GM18505 (cell line): ENCODE data around the gene DGCR6.
"Not testable (repeated sequence)": the region's sequence is repeated elsewhere in the genome, so short reads cannot be mapped to it uniquely, and the experiment has no call there.

Source experiments
- ATAC-seq: cut with Tn5 transposase; IDR thresholded peaks from one replicate; pipeline ENCODE4 v1.9.1; 2021; ENCODE audit not compliant: unreplicated experiment
- POLR2A ChIP-seq: IDR thresholded peaks from 4 replicates; pipeline ENCODE4 v1.6.1; 2011; ENCODE audit warnings: borderline replicate concordance; ENCODE audit not compliant: insufficient read depth, insufficient read length; ENCODE audit errors: extremely low read depth

The DGCR6 gene

DNA sequence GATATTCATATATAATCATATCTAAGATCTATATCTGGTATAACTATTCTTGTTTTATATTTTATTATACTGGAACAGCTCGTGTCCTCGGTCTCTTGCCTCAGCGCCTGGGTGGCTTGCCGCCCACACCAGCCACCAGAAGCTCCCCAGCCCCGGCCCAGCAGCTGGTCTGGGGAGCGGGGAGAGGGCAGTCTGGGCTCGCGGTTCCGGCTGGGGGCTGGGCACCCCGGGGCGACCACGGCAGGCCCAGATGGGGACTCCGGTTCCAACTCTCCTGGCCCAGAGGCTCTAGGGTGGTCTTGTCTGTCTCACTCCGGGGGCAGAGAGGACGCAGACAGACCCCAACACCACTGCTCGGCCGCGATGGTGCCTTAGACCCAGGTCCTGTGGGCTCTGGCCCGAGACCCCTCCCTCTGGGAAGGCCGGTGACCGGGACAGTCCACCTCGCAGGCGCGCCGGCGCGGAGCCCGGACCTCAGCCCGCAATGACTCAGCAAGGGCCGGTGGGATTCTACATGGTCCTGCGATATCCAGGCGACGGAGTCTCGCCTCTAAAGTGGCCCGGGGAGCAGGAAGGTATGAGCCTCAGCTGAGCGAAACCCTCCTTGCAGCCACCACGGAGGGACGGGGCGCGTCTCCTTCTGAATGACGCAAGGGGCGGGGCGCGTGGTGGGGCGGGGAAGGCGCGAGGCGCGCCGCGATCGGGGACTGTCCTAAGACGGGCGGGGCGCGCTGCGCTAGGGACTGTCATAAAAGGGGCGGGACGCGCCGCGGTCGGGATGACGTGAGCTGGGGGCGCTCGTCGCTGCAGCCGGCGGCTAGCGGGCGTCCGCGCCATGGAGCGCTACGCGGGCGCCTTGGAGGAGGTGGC is at the start of gene DGCR6:
TSS of gene DGCR6 (plus strand) at position 781 of the 870 bp plus-strand sequence. CDS start at position 836, 55 bp downstream.
- no peak for TF ChIP-seq POLR2A

DNA sequence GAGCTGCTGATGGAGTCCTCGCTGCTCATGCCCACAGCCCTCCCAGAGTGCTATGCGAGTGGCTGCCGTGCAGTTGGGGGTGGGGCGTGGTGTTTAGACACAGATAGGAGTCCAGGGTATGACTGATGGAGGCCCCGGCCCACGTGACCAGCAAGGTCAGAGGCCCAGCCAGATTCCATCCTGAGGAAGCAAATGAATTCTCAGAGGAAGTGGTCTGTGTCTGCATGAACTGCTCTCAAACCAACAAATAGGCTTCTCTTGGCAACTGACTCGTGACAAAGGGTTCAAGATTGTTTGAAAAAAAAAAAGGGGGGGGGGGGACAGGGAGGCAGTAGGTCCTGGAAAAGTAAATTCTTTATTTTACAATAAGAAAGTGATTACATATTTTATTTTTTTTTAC is 46.8 kb upstream of the DGCR6 start:
- not testable (repeated sequence) for ATAC-seq

More for the DNA sequence above, at the start of gene DGCR6:
- ATAC-seq, result peak; percentile 66

DNA sequence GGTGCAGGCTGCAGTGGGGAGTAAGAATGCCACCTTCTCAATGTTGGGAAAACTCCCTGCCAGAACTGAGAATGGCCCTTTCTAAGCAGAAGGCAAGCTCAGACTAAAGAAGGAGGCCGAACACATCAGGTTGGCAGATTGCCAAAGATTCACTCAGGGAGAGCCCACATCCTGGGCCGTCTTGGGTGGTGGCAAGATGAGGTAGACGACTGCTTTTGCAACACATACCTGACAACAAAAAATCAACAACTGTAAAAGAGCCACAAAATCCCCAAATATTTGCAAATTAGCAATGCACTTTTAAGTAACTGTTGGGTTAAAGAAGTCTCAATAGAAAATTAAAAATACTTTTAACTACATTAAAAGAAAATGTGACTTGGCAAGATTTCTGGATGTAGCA is 24.9 kb upstream of the DGCR6 start:
- not testable (repeated sequence) for ATAC-seq

DNA sequence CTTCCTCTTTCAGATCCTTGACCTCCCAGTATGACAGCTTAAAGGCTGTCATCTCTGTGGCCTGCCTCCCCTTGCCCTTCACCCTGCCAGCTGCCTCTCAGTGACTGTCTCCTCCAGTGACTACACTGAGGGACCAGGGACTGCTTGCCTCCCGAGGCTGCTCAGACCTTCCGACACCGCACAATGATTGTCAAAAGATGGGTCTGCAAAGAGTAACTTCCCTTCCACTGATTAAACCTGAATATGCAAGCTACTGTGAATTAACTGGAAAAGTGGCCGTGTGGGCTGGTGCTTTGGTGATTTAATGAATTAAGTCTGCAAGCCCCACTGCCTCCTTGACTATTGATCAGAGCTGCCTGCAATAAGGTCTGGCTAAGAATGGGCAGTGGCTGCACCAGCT is 21.7 kb upstream of the DGCR6 start:
- not testable (repeated sequence) for ATAC-seq

DNA sequence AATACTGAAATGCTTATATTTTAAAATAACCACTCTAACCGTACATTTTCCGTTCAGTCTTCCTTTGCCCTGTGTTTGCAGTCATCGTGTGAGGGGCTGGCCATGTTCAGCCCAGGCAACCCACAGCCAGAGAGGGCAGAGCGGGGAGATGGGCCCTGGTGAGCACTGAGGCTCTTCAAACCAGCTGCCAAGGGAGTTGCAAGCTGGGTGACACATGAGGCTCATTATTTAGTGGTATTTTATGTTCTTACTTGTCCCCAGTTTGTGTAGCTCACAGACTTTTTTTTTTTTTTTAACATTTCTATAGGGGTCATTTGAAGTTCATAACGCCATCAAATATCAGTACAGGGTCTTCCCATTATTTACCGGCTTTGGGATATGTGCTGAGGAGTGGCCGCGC is 18.0 kb upstream of the DGCR6 start:
- no peak for TF ChIP-seq POLR2A
- ATAC-seq, result no peak

DNA sequence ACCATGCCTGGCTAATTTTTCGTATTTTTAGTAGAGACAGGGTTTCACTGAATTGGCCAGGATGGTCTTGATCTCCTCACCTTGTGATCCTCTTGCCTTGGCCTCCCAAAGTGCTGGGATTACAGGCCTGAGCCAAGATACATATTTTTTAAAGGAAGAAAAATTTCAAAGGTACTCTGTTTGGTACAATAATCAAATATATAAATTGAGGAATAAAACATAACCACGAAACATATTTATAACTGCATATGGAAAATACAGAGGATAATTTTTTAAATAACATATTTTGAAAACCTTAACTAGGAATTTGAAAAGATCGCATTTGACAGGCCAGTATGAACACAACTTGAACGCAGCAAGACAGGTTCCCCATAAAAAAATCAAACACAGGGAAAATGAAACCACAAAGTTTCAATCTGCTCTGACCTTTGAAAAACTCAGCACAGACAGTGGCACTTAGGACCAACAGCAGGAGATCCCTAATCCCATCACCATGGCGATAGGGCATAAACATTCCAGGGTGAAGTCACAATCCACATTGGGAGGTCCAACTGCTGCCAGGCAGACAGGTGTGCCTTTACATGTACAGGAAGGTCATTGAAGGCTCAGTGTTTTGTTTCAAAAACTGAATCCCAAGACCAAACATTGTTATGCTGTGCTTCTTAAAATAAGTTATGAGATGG is 15.5 kb upstream of the DGCR6 start:
- ATAC-seq, result not testable (repeated sequence)

DNA sequence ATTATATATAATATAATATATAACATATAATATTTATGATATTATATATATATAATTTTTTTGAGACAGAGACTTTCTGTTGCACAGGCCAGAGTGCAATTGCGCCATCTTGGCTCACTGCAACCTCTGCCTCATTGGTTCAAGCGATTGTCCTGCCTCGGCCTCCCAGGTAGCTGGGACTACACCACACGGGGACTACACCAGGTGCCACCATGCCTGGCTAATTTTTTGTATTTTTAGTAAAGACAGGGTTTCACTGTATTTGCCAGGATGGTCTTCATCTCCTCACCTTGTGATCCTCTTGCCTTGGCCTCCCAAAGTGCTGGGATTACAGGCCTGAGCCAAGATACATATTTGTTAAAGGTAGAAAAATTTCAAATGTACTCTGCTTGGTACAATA is 12.3 kb upstream of the DGCR6 start:
- not testable (repeated sequence) for ATAC-seq

DNA sequence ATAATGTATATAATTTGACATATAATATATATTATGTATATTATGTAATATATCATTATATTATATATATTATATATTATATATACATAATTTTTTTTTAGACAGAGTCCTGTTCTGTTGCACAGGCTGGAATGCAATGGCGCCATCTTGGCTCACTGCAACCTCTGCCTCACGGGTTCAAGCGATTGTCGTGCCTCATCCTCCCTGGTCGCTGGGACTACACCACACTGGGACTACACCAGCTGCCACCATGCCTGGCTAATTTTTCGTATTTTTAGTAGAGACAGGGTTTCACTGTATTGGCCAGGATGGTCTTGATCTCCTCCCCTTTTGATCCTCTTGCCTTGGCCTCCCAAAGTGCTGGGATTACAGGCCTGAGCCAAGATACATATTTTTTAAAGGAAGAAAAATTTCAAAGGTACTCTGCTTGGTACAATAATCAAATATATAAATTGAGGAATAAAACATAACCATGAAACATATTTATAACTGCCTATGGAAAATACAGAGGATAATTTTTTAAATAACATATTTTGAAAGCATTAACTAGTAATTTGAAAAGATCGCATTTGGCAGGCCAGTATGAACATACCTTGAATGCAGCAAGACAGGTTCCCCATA is 10.0 kb upstream of the DGCR6 start:
- not testable (repeated sequence) for ATAC-seq

DNA sequence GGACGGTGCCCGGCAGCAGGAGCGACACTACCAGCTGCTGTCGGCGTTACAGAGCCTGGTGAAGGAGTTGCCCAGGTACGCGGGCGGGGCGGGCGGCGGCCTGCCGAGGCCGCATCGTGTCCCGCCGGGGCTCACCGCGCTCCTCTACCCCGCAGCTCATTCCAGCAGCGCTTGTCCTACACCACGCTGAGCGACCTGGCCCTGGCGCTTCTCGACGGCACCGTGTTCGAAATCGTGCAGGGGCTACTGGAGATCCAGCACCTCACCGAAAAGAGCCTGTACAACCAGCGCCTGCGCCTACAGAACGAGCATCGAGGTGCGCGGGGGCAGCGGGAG is 258 bp downstream of the DGCR6 start:
- not testable (repeated sequence) for ATAC-seq

DNA sequence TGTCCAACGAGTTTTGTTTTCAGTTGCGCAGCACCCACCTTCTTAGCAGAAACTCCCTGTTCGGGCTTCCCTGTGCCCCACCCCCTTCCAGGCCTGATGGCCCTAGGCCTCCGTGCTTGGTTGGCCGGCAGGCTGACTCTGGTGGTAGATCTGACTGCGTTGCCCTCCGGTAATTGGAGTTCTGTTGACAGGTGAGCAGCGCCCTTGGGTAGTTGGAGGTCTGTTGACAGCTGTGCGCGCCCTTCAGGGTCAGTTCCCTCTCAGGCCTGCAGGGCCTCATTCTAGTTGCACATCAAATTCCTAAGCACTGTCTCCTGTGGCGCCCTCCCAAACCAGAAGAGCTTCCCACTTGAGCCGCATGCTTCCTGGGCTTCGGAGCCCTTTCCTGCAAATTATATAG is 776 bp downstream of the DGCR6 start:
- TF ChIP-seq POLR2A, result no peak
- ATAC-seq, result no peak

DNA sequence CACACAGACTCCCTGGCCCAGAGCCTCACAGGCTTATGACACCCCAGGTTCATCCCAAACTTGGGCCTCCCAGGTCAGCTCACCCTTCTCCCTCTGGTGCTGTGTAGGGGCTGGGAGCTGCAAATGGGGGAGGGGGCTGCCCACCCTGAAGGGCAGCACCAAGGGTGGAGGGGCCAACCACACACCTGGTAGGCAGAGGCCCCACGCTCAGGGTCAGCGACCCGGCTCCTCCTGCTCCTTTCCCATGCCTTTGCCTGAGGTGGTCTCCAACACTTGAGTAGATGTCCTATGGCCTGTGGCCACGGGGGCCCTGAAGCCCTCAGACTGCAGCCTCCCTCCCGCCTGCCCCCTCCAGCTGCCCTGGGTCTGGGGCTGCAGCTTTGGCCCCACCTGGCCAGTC is 3.4 kb downstream of the DGCR6 start:
- no peak for ATAC-seq
- no peak for TF ChIP-seq POLR2A

DNA sequence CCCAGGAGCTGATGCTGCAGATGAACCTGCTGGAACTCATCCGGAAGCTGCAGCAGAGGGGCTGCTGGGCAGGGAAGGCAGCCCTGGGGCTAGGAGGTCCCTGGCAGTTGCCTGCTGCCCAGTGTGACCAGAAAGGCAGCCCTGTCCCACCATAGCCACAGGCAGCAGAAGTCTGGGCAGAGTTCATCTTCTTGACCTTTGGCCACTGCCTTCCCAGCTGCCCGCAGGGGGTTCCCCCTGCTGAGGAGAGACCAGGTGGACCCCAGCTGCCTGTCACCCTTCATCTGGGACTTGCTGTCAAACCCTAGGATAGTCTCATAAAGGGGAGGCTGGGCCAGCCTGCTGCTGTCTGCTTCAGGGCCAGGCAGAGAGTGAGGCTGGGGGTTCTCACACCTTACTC is 5.4 kb downstream of the DGCR6 start:
- ATAC-seq, result not testable (repeated sequence)

DNA sequence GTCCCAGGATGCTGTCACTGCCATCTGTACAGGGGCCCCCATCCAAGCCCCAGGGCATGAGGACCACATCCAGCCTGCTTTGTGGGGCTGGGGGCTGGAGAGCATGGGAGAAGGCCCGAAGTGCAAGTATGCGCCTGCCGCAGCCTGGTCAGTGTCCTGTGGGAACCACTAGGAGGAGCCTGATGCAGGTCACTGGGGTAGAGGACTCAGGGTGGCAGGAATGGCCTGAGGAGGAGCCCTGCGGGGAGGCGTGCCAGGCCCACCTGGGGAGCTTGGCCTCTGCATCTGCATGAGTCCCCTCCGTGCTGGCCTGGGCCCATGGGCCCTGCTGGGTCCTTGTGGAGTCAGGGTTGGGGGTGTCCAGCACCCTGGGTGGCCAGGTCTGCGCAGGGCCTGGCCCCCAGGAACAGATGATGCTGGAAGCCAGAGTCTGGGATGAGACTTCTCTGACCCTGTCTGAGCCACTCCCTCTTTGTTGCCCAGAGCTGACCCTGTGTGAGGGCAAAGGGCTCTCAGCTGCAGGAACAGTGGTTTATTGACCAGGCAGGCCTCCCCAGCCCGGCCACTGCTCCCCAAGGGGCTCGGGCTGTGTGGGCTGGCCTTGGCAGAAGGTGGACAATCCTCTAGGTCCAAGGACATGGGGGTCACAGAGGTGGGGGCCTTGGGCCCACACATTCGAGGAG is 6.3 kb downstream of the DGCR6 start:
- ATAC-seq, result not testable (repeated sequence)

DNA sequence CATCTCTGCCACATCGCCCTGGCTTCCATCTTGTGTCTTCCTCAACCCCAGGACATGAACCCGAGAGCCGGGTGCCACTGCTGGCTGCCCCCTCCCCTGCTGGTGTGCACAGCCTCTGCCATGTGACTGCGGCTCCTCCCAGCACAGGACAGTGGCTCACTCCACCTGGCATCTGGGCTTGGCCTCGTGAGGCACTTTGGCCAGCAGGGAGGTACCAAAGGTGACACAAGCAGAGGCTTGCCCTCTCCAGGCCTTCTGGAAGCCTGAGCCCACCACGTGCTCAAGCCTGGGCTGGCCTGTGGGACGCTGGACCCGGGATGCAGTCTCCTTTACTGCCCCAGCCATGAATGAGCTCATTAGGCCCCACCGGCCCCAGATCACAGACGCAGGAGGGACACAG is 8.4 kb downstream of the DGCR6 start:
- ATAC-seq, result not testable (repeated sequence)

DNA sequence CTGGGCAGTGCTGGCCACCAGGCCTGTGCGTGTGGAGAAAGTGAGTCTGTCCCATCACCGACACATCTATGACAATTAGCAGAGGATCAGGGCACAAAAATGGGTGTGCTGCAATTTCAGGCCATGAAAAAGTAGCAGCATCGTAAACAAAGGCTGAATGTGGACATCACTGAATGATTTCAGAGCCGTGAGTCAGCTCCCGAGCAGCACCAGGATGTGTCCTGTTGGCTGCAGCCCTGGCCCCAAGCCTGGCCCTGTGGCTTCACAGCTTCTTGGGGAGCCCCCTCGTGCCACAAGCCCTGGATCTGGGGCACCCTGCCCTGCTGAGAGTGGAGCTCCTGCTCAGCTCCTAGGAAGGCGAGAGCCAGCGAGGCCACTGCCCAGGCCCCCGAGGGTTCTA is 9.4 kb downstream of the DGCR6 start:
- ATAC-seq, result not testable (repeated sequence)

DNA sequence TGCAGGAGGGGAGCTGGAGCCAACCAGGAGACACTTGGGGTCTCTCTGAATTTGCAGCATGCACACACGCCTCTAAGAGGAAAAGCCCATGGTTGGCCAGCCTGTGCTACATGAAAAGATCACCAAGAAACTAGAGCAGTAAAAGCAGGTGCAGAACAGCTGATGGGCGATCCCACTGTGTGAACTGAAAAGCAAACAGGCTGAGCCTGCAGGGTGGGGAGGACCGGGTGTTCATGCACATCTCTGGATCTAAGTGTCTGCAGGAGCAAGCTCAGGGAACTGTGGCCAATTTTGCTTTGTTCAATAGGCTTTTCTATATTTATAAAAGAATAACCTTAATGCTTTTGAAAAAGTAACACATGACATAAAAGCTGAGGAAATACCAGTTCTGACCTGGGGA is 11.7 kb downstream of the DGCR6 start:
- not testable (repeated sequence) for ATAC-seq

DNA sequence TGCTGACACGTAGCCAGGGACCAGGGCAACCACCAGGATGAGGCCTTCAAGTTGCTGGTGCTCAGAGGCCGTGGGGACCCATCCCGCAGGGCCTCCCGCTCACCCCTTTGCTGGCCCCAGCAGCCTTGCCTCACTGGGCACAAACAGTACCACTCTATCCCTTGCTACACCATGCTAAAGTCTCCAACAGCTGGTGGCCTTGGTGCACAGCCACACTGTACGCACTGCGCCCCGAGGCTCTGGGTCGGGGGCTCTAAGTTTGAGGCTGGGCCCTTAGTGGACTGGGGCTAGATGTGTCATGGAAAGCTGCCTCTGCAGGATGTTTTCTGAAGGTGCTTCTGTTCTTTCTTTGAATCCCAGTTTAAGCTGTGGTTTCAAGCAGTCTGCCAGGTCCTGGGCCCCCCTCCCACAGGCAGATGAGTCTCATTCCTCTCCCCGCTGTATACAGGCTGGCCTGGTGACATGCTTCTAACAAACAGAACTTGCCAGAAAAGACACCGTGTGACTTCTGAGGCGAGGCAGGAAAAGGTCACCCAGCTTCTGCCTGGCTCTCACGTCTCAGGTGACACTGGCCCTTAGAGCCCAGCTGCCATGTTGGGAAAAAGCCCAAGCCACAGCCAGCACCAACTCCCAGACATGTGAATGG is 14.3 kb downstream of the DGCR6 start:
- not testable (repeated sequence) for ATAC-seq
